Keratinocyte (primary cell): ENCODE measurements around the gene CAPNS2. TPM values are rescaled to one million over a fixed set of nuclear protein-coding genes. Genes with fewer than 3 reads are reported as not detected.

Source experiments
- DNase-seq: peaks from one replicate; pipeline ENCODE4 v3.0.0-alpha.2; 2011; ENCODE audit warnings: low read depth, missing footprints, low spot score
- FAIRE-seq: peaks from 2 replicates; lab custom pipeline; 2011; peaks lifted over from hg19 to GRCh38; lab: Jason Lieb, UNC
- H2AFZ ChIP-seq: 2 replicates; pipeline ENCODE4 v1.6.0; 2012; ENCODE audit warnings: low read length, control low read depth, inconsistent platforms; ENCODE audit not compliant: control insufficient read depth
- H3K27ac ChIP-seq: 2 replicates; pipeline ENCODE4 v1.5.1; 2011; ENCODE audit warnings: low read length; ENCODE audit not compliant: control insufficient read depth, insufficient read depth
- H3K27me3 ChIP-seq: 3 replicates; pipeline ENCODE4 v1.6.0; 2011; ENCODE audit warnings: low read length; ENCODE audit not compliant: control insufficient read depth, insufficient read depth; ENCODE audit errors: extremely low read depth
- H3K36me3 ChIP-seq, 2 experiments: 2 replicates in 1 of 2; 3 replicates in 1 of 2; pipeline ENCODE4 v1.5.1; 2011; ENCODE audit warnings: low read length in 2 of 2, mild to moderate bottlenecking in 1 of 2; ENCODE audit not compliant: control insufficient read depth in 2 of 2, insufficient read depth in 2 of 2; ENCODE audit errors: extremely low read depth in 1 of 2
- H3K4me1 ChIP-seq: 3 replicates; pipeline ENCODE4 v1.5.1; 2011; ENCODE audit warnings: low read length; ENCODE audit not compliant: control insufficient read depth, insufficient read depth; ENCODE audit errors: extremely low read depth
- H3K4me2 ChIP-seq: 3 replicates; pipeline ENCODE4 v1.6.0; 2011; ENCODE audit warnings: low read depth, low read length; ENCODE audit not compliant: control insufficient read depth, insufficient read depth; ENCODE audit errors: extremely low read depth
- H3K4me3 ChIP-seq, 3 experiments: fragments of 200-600 bp in 1 of 3; sonication (generic) in 1 of 3; 2 replicates in 2 of 3; 3 replicates in 1 of 3; pipeline ENCODE4 v1.5.1; 2011 to 2016; ENCODE audit warnings: low read length in 3 of 3, mild to moderate bottlenecking in 3 of 3, control low read depth in 2 of 3, inconsistent platforms in 1 of 3, low read depth in 1 of 3, mixed read lengths in 1 of 3, mixed run types in 1 of 3, moderate library complexity in 1 of 3; ENCODE audit not compliant: control insufficient read depth in 2 of 3, insufficient read depth in 2 of 3; ENCODE audit errors: extremely low read depth in 1 of 3
- H3K79me2 ChIP-seq: 2 replicates; pipeline ENCODE4 v1.6.0; 2012; ENCODE audit warnings: low read length; ENCODE audit not compliant: control insufficient read depth, insufficient read depth
- H3K9ac ChIP-seq: 3 replicates; pipeline ENCODE4 v1.6.0; 2011; ENCODE audit warnings: low read length; ENCODE audit not compliant: control insufficient read depth, insufficient read depth; ENCODE audit errors: extremely low read depth
- H3K9me1 ChIP-seq: 3 replicates; pipeline ENCODE4 v1.6.0; 2011; ENCODE audit warnings: low read length; ENCODE audit not compliant: control insufficient read depth, insufficient read depth; ENCODE audit errors: extremely low read depth
- H3K9me3 ChIP-seq: 2 replicates; pipeline ENCODE4 v1.5.1; 2012; ENCODE audit warnings: low read depth, low read length; ENCODE audit not compliant: control insufficient read depth
- H4K20me1 ChIP-seq: 3 replicates; pipeline ENCODE4 v1.6.0; 2011; ENCODE audit warnings: low read length; ENCODE audit not compliant: control insufficient read depth, insufficient read depth; ENCODE audit errors: extremely low read depth
- EZH2 ChIP-seq: IDR thresholded peaks from one replicate; pipeline ENCODE4 v1.6.1; 2012; ENCODE audit warnings: inconsistent platforms, mild to moderate bottlenecking, low read length, moderate library complexity
- dilution Hi-C: fragments of 300-500 bp; cut with MboI; formaldehyde crosslinking; loops from one replicate; pipeline ENCODE4 v1.7.0; 2020; ENCODE audit warnings: low sequenced_read_pairs; ENCODE audit not compliant: extremely low pct_ligation_motif_present
- polyA plus RNA-seq, 5 experiments: library from polyadenylated mRNA; depleted of rRNA in 3 of 5; stranded (reverse) in 3 of 5; stranded (forward) in 1 of 5; unstranded in 1 of 5; fragments of >200 nt; gene quantifications; 1 replicate in 1 of 5; 2 replicates in 3 of 5; 3 replicates in 1 of 5; pipeline versions ENCODE4 v1.2.1 to v1.2.3, GENCODE V29; 2011 to 2012; ENCODE audit warnings: missing spikeins in 2 of 5, low read depth in 1 of 5, low replicate concordance in 1 of 5
- TF ChIP-seq, protein P1 (sequence below), 3 experiments: IDR thresholded peaks in 1 of 3; conservative IDR thresholded peaks in 1 of 3; optimal IDR thresholded peaks in 1 of 3; 2 replicates in 2 of 3; 3 replicates in 1 of 3; pipeline versions ENCODE3 to v1.5.1; 2011; ENCODE audit warnings: low read length in 3 of 3, mild to moderate bottlenecking in 3 of 3, moderate library complexity in 2 of 3, control low read depth in 1 of 3, inconsistent platforms in 1 of 3; ENCODE audit not compliant: insufficient read depth in 2 of 3; ENCODE audit errors: extremely low read depth in 1 of 3

CAPNS2 gene
- polyA plus RNA-seq, 1 donor (not counting 4 experiments of a cell fraction or from before 2014, with no cell fraction given): 70.5 TPM

DNA sequence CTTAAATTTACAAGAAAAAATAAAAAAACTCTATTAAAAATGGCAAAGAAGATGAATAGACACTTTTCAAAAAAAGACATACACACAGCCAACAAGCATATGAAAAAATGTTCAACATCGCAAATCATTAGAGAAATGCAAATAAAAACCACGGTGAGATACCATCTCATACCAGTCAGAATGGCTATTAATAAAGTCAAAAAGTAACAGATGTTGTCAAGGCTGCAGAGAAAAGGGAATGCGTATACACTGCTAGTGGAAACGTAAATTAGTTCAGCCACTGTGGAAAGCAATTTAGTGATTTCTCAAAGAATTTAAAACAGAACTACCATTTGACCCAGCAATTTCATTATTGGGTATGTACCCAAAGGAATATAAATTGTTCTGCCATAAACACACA, 31.4 kb downstream of the CAPNS2 start:
- H3K4me2 ChIP-seq: no peak overlapping the region
- no peak overlapping the region for H2AFZ ChIP-seq
- H3K4me1 ChIP-seq: no peaks in the 10 kb centered on the region
- H3K27me3 ChIP-seq: no peaks in the 10 kb centered on the region
- no peaks in the 10 kb centered on the region for H3K9me3 ChIP-seq
- TF ChIP-seq EZH2: no peak
- DNase-seq (no peak), FAIRE-seq (no peak)
- H4K20me1 ChIP-seq: no peaks in the 10 kb centered on the region
- no peaks in the 10 kb centered on the region for H3K9me1 ChIP-seq
- no peak overlapping the region for H3K27ac ChIP-seq
- no peak overlapping the region for H3K4me3 ChIP-seq
- no peaks in the 10 kb centered on the region for H3K36me3 ChIP-seq
- no peak overlapping the region for H3K9ac ChIP-seq
- dilution Hi-C loops: no loop called here
- H3K79me2 ChIP-seq: no peaks in the 10 kb centered on the region

DNA sequence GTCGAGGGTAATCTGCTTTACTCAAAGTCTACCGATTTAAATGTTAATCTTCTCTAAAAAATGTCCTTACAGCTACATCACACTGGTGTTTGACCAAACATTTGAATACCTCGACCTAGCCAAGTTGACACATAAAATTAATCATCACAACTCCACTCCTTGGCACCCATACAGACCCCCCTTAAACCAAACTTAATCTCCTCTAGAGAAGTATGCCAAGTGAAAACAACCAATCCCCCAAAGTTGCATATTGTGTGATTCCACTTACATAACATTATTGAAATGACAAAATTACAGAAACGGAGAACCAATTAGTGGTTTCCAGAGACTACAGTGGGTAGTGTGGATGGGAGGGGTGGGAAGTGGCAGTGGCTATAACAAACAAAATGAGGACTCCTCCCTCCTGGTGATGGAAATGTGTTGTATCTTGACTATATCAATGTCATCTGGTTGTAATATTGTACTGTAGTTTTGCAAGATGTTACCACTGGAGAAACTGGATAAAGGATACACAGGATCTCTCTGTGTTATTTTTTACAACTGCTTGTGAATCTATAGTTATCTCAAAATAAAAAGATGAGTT, 39.4 kb downstream of the CAPNS2 start:
- Histone ChIP-seq H4K20me1 (no peaks in the 10 kb centered on the region), H3K27ac (no peak overlapping the region), H3K9me3 (no peaks in the 10 kb centered on the region), H3K4me1 (no peaks in the 10 kb centered on the region), H2AFZ (no peak overlapping the region), H3K36me3 (no peaks in the 10 kb centered on the region), H3K9ac (no peak overlapping the region), H3K4me3 (no peak overlapping the region), H3K27me3 (no peaks in the 10 kb centered on the region), H3K4me2 (no peak overlapping the region), H3K79me2 (no peaks in the 10 kb centered on the region), H3K9me1 (no peaks in the 10 kb centered on the region)
- TF ChIP-seq, protein P1, sequence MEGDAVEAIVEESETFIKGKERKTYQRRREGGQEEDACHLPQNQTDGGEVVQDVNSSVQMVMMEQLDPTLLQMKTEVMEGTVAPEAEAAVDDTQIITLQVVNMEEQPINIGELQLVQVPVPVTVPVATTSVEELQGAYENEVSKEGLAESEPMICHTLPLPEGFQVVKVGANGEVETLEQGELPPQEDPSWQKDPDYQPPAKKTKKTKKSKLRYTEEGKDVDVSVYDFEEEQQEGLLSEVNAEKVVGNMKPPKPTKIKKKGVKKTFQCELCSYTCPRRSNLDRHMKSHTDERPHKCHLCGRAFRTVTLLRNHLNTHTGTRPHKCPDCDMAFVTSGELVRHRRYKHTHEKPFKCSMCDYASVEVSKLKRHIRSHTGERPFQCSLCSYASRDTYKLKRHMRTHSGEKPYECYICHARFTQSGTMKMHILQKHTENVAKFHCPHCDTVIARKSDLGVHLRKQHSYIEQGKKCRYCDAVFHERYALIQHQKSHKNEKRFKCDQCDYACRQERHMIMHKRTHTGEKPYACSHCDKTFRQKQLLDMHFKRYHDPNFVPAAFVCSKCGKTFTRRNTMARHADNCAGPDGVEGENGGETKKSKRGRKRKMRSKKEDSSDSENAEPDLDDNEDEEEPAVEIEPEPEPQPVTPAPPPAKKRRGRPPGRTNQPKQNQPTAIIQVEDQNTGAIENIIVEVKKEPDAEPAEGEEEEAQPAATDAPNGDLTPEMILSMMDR (optimal IDR thresholded peaks at IDR 0.05 in 1 of 3, IDR thresholded peaks at IDR 0.05 in 1 of 3, conservative IDR thresholded peaks at IDR 0.05 in 1 of 3; ENCODE audit: extremely low read depth in 1 of 3, insufficient read depth in 2 of 3, low read length in 3 of 3): no peak
- TF ChIP-seq EZH2: no peak
- DNase-seq (no peak), FAIRE-seq (no peak)
- dilution Hi-C loops: no loop called here
